Smooth muscle cell (in vitro differentiated cells): Measurements from ENCODE around the gene SRRD. TPM values are rescaled to one million over a fixed set of nuclear protein-coding genes. Genes with fewer than 3 reads are reported as not detected.

Experiments used
- DNase-seq: peaks from one replicate; lab custom pipeline; 2025; ENCODE audit not compliant: unreplicated experiment; lab: John Stamatoyannopoulos, UW
- H2AFZ ChIP-seq: fragments of 200-600 bp; sonication (generic); 2 replicates; pipeline ENCODE4 v1.6.0; 2016; ENCODE audit warnings: antibody characterized with exemption, low read depth, mild to moderate bottlenecking
- H3F3A ChIP-seq: fragments of 200-600 bp; sonication (generic); 2 replicates; pipeline ENCODE4 v1.6.0; 2017; ENCODE audit warnings: antibody characterized with exemption, low read depth
- H3K27ac ChIP-seq: fragments of 200-600 bp; sonication (generic); 2 replicates; pipeline ENCODE4 v1.5.1; 2016; ENCODE audit warnings: low read depth, mild to moderate bottlenecking
- H3K27me3 ChIP-seq: fragments of 200-600 bp; sonication (generic); 2 replicates; pipeline ENCODE4 v1.6.1; 2016; ENCODE audit warnings: low read depth, mild to moderate bottlenecking
- H3K36me3 ChIP-seq: fragments of 200-600 bp; sonication (generic); 2 replicates; pipeline ENCODE4 v1.5.1; 2016; ENCODE audit warnings: low read depth
- H3K4me1 ChIP-seq: fragments of 200-600 bp; sonication (generic); 2 replicates; pipeline ENCODE4 v1.5.1; 2016; ENCODE audit warnings: low read depth
- H3K4me2 ChIP-seq: fragments of 200-600 bp; sonication (generic); 2 replicates; pipeline ENCODE4 v1.6.0; 2016; ENCODE audit warnings: mild to moderate bottlenecking
- H3K4me3 ChIP-seq: fragments of 200-600 bp; sonication (generic); 2 replicates; pipeline ENCODE4 v1.5.1; 2016; ENCODE audit warnings: mild to moderate bottlenecking
- H3K79me2 ChIP-seq: fragments of 200-600 bp; sonication (generic); 2 replicates; pipeline ENCODE4 v1.6.0; 2016; ENCODE audit warnings: low read depth, mild to moderate bottlenecking
- H3K9ac ChIP-seq: fragments of 200-600 bp; sonication (generic); 2 replicates; pipeline ENCODE4 v1.6.0; 2016; ENCODE audit warnings: low read depth
- H3K9me3 ChIP-seq: fragments of 200-600 bp; sonication (generic); replicated peaks from 2 replicates; pipeline ENCODE4 v1.5.1; 2016; ENCODE audit warnings: low read depth
- H4K20me1 ChIP-seq: fragments of 200-600 bp; sonication (generic); 2 replicates; pipeline ENCODE4 v1.6.0; 2016; ENCODE audit warnings: low read depth
- WGBS: methylation state at CpG from one replicate; pipeline ENCODE4 v1.1.7; 2016; ENCODE audit warnings: low lambda C conversion rate; 5-methylcytosine and 5-hydroxymethylcytosine counted together
- polyA plus RNA-seq: library from polyadenylated mRNA; unstranded; fragments of >200 nt; fragmentation: Nextera tagmentation; extraction: Ambion mirVana; gene quantifications from 2 replicates; pipeline ENCODE4 v1.2.1, GENCODE V29; 2016
- total RNA-seq: library from RNA; depleted of rRNA; stranded (reverse); fragments of >200 nt; gene quantifications from 2 replicates; pipeline ENCODE4 v1.2.3, GENCODE V29; 2014
- TF ChIP-seq, protein P1 (sequence below): fragments of 200-600 bp; sonication (generic); IDR thresholded peaks from 2 replicates; pipeline ENCODE4 v1.5.1; 2017; ENCODE audit warnings: borderline replicate concordance, mild to moderate bottlenecking, antibody characterized with exemption; ENCODE audit not compliant: insufficient read depth, poor library complexity, severe bottlenecking

Gene SRRD
- total and polyA plus RNA-seq, 2 experiments from 2014 or later = 20.7 to 34.5 TPM

DNA sequence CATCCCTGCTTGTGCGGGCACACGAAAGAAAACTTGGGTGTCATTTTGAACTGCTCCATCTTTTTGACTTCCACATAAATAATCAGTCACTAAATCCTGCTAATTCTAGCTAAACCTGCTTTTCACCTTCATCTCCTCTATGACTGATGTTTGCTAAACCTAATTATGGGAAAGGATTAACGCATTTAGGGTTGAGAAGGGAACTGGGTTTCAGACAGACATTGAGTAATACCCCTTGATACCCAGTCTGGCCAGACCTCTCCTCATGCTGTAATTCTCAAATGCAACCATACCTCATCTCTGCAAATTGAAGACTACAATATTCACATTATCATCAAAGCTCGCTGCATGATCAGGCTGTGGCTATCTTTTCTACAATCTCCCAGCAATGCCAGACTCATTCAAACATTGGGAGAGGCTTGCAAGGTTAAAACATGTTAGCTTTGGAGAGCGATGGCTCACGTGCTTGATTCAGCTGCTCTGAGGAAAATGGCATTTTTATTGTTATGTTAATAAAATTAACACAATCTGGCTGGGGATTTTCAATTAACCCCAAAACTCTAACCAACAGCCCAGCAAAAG is 2.5 kb upstream of the SRRD start:
- H3K9me3 ChIP-seq = no peaks in the 10 kb centered on the region
- H3K4me2 ChIP-seq = peak overlapping the region; percentile 96
- H3K4me3 ChIP-seq = no peak overlapping the region
- 59% methylated on average over 6 of the region's 6 CpGs for WGBS
- H3K79me2 ChIP-seq = peaks cover 21% of the 10 kb centered on the region
- no peaks in the 10 kb centered on the region for H4K20me1 ChIP-seq
- H3K36me3 ChIP-seq = no peaks in the 10 kb centered on the region
- H3K27ac ChIP-seq = peak overlapping the region; percentile 98
- no peak for DNase-seq
- TF ChIP-seq, protein P1, sequence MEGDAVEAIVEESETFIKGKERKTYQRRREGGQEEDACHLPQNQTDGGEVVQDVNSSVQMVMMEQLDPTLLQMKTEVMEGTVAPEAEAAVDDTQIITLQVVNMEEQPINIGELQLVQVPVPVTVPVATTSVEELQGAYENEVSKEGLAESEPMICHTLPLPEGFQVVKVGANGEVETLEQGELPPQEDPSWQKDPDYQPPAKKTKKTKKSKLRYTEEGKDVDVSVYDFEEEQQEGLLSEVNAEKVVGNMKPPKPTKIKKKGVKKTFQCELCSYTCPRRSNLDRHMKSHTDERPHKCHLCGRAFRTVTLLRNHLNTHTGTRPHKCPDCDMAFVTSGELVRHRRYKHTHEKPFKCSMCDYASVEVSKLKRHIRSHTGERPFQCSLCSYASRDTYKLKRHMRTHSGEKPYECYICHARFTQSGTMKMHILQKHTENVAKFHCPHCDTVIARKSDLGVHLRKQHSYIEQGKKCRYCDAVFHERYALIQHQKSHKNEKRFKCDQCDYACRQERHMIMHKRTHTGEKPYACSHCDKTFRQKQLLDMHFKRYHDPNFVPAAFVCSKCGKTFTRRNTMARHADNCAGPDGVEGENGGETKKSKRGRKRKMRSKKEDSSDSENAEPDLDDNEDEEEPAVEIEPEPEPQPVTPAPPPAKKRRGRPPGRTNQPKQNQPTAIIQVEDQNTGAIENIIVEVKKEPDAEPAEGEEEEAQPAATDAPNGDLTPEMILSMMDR = no peak
- no peak overlapping the region for H3K9ac ChIP-seq
- no peaks in the 10 kb centered on the region for H3K27me3 ChIP-seq
- H3F3A ChIP-seq = peaks cover 26% of the 10 kb centered on the region
- H2AFZ ChIP-seq = no peak overlapping the region
- H3K4me1 ChIP-seq = peaks cover 31% of the 10 kb centered on the region

DNA sequence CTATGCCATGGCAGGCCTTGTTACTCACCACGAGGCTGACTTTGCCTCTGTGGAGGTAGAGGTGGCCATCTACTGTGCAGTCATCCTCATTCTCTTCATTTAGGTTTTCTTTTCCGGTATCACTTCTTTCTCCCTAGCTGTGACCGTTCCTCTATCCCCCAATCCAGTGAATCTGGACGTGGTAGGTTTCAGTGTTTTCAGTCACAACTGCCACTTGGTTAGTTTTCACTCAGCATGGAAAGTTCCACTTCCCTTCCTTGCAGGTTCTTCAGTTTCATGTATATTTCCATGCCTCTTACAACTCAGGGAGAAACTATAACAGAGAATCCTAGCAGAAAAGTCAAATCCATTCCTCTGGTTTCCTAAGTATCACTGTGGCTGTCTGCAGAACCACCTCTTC is 2.0 kb upstream of the SRRD start:
- Histone ChIP-seq H3K27me3 (no peaks in the 10 kb centered on the region), H3K4me3 (no peak overlapping the region), H3K27ac (peak overlapping the region; percentile 98), H3K4me1 (peaks cover 31% of the 10 kb centered on the region), H3K36me3 (no peaks in the 10 kb centered on the region), H3K9ac (peak overlapping the region; percentile 19), H3F3A (peaks cover 21% of the 10 kb centered on the region), H3K9me3 (no peaks in the 10 kb centered on the region), H2AFZ (no peak overlapping the region), H4K20me1 (no peaks in the 10 kb centered on the region), H3K4me2 (peak overlapping the region; percentile 96), H3K79me2 (peaks cover 21% of the 10 kb centered on the region)
- WGBS = 84% methylated on average over 4 of the region's 4 CpGs
- DNase-seq = no peak
- TF ChIP-seq, protein P1 = no peak

- no peaks in the 10 kb centered on the region for H3K9me3 ChIP-seq
- peak overlapping the region; percentile 19 for H3K9ac ChIP-seq
- peak overlapping the region; percentile 98 for H3K27ac ChIP-seq
- H3K4me1 ChIP-seq = peaks cover 31% of the 10 kb centered on the region
- H3K27me3 ChIP-seq = no peaks in the 10 kb centered on the region
- H3K4me2 ChIP-seq = peak overlapping the region; percentile 96
- no peaks in the 10 kb centered on the region for H3K36me3 ChIP-seq
- no peak overlapping the region for H2AFZ ChIP-seq
- peaks cover 20% of the 10 kb centered on the region for H3F3A ChIP-seq
- WGBS = 63% methylated on average over 5 of the region's 5 CpGs
- H3K4me3 ChIP-seq = no peak overlapping the region
- H3K79me2 ChIP-seq = peaks cover 23% of the 10 kb centered on the region
- H4K20me1 ChIP-seq = no peaks in the 10 kb centered on the region
- no peak for DNase-seq
- TF ChIP-seq, protein P1 = no peak
These were observed 1.5 kb upstream of the SRRD start for GRCh38 chr22:26482161-26482560.

DNA sequence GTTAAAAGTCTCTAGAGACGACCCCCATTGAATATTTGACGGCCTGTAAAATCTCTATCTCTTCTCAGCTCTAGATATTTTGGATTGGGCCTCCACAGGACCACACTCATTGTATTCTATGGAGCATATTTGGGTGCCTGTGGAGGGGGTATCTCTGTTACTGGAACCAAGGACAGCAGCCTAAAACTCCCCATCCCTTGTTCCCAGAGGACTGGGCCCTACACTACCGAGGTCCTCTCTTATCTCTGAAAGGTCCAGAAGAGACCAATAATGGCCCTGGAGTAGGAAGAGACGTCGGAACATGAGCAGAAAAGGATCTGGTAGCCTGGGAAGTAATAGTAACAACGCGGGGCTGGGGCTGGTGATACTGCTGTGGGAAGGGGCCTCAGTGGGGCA is 636 bp upstream of the SRRD start:
- WGBS = 15% methylated on average over 7 of the region's 7 CpGs
- Histone ChIP-seq H2AFZ (peak overlapping the region; percentile 85), H3K9me3 (no peaks in the 10 kb centered on the region), H3K27ac (peak overlapping the region; percentile 98), H3K4me1 (peaks cover 25% of the 10 kb centered on the region), H3K79me2 (peaks cover 25% of the 10 kb centered on the region), H3K27me3 (no peaks in the 10 kb centered on the region), H3K36me3 (peaks cover under 1% of the 10 kb centered on the region), H3K9ac (peak overlapping the region; percentile 99), H4K20me1 (no peaks in the 10 kb centered on the region), H3K4me2 (peak overlapping the region; percentile 96), H3F3A (peaks cover 12% of the 10 kb centered on the region), H3K4me3 (peak overlapping the region; percentile 84)
- DNase-seq = no peak
- TF ChIP-seq, protein P1 = no peak
